GM20000 (cell line): ENCODE results near the gene HOXB8.
A peak's percentile ranks its signal among the peaks of the same experiment; 100 is the strongest.

Experiments used
- DNase-seq: peaks from one replicate; pipeline ENCODE4 v3.0.0; 2012; ENCODE audit warnings: low spot score
- CTCF ChIP-seq: IDR thresholded peaks from 2 replicates; pipeline ENCODE4 v1.5.1; 2012; ENCODE audit warnings: mild to moderate bottlenecking, control low read depth; ENCODE audit errors: extremely low read depth, missing control alignments

HOXB8 gene

DNA sequence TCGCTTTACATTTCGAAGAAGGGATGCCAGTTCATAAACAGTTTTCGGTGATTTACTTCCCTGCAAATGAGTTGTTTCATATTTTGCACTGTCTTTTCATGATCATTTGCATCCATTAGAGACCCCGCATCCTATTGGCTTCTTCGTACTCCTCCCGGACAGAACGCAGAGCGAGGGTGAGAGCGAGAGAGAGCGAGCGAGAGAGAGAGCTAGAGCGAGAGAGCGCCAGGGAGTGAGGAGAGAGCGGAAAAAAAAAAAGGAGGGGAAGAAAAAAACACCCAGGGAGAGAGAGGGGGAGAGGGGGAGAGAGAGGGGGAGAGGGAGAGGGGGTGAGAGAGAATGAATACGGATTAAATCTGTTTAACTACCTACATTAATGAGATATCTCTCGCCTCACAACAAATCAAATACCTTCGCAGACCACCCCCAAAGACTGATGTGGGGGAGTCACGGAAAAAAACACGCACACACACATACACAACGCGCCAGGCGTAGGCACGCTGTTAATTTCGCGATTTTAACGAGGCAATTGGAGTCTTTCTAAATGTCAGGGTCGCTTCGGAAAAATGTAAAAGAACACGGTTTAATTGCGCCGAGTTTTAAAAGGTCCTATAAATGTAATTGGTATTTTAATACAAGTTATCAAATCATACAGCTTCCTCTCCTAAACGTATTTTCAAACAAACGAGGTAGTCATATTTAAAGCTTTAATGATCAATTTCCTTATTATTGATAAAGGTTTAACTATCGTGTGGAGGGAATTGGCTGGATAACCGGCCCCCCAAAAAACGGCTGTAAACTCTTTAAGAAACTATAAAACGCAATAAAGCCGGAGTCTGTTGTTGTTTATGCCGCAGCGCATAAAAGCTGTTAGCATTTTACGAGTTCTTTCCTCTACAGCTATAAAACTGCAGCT, at the start of gene HOXB8:
TSS of gene HOXB8 (minus strand) at position 246 of the 916 bp plus-strand sequence. CDS start 588 bp downstream, outside the sequence.
- no peak for DNase-seq
- TF ChIP-seq CTCF: no peak

DNA sequence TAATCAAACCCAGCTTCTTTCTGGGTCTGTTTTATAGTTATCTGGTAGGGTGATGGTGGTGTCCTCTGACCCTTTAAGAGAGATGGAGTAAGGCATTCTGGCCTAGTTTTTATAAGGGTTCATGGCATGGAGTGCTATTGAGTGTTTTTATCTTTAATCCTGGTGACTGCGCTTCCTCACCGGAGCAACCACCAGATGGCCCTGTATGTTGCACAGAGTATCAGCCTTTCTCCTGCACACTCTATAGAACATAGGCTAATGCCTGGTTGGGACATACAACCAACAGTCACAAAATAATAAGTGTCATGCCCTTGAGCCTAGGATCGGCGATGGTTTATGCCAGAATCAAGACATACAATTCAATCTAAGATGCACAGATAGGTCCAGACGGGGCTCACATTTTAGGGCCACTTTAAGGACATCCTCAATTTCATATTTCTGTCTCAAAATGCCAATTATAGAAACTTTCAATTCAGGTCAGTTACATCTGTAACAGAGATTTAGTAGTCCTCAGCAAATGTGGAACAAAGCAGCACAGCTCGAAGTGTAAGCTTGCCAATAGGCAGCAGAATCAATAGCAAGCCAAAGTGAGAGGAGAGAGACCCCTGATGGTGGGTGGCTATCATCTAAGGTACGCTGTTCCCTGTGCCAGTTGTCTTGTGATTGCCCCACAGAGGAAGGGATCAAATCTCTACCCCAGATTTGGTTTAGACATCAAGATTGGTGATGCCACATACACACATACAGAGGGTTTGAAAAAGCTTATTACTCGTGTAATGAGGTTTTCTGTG, 48.2 kb upstream of the HOXB8 start:
- TF ChIP-seq CTCF: no peak
- no peak for DNase-seq

- no peak for DNase-seq
- TF ChIP-seq CTCF: no peak
These were observed 40.8 kb upstream of the HOXB8 start for GRCh38 chr17:48655913-48656312.

DNA sequence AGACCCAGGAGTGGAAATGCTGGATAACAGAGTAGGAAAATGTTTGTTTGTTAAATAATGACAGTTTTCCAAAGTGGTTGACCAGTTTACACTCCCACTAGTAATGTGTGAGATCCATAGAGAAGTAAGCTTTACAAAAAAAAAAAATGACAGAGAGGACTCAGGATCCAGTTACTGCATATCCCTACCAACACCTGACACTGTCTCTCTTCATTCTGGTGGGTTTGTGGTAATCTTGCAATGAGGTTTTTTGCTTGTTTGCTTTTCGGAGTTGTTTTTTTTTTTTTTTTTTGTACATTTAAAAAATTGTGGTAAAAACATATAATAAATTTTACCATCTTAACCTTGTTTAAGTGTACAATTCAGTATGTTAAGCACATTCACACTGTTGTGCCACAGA, 34.6 kb upstream of the HOXB8 start:
- no peak for DNase-seq
- no peak for TF ChIP-seq CTCF

- no peak for TF ChIP-seq CTCF
- DNase-seq: no peak
These were observed 32.8 kb upstream of the HOXB8 start for GRCh38 chr17:48647963-48648245.

DNA sequence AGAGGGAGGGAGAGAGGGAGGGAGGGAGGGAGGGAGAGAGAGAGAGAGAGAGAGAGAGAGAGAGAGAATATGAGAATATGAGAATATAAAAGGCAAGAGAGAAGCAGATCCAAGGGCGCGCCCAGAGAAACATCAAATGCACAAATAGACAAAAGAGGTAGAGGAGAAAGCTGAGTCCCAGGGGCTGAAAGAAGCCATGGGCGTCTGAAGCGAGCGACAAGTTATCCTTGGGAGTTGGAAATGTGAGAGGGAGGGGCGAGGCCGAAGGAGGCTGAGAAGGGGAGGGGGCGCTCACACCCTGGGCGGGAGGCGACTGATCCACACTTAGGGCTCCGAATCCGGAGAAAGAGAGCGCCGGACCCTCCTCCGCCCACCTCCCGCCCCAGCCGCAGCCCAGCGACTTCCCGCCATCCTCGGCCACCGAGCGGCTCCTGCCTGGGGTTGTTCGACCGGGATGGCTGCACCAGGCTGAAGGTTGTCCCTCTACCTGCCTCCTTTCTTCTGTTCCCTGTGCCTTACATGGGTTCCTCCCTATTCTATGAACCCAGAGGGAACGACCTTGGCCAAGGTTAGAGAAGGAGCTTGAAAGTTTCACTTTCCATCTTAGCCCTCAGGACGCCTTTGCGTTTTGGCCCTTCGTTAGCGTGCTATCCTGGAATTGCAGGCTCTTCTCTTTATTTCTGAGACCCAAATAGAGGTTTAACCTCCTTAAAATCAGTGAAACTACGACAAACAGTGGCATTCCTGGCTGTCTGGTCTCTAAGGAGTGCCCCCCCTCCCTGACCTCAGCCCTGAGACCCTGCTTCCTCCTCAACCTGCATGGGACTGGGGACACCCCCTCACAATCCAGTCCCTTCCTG, 32.2 kb upstream of the HOXB8 start:
- DNase-seq: peak; percentile 60
- no peak for TF ChIP-seq CTCF
